MCF 10A (cell line): ENCODE results near the gene LRRFIP1. TPM values are rescaled to one million over a fixed set of nuclear protein-coding genes. Genes with fewer than 3 reads are reported as not detected.

Experiments
- BruUV-seq: library from RNA; stranded (reverse); fragments of 400-500 nt; replicated peaks from 2 replicates; lab custom pipeline; 2021; lab: Mats Ljungman, UMichigan
- CTCF ChIA-PET: fragments of 300-600 bp; sonication (Branson Sonifier 250); formaldehyde crosslinking; extraction: SDS; loops from one replicate; lab custom pipeline; 2021; ENCODE audit warnings: antibody characterized with exemption, inconsistent platforms; lab: Yijun Ruan, JAX
- POLR2A ChIA-PET: fragments of 300-600, 350-650 bp; sonication (Branson Sonifier 250); formaldehyde crosslinking; extraction: SDS; loops from one replicate; lab custom pipeline; 2020; ENCODE audit warnings: antibody characterized with exemption, inconsistent platforms; lab: Yijun Ruan, JAX
- DNase-seq: peaks from one replicate; pipeline ENCODE4 v3.0.0-alpha.2; 2018; ENCODE audit not compliant: unreplicated experiment
- H3K27ac Mint-ChIP-seq: one replicate; pipeline ENCODE4 v1.8.0; 2022; ENCODE audit warnings: mild to moderate bottlenecking, low read depth, mixed read lengths; ENCODE audit not compliant: unreplicated experiment
- H3K27me3 Mint-ChIP-seq: one replicate; pipeline ENCODE4 v1.8.0; 2022; ENCODE audit warnings: mixed read lengths; ENCODE audit not compliant: insufficient read depth, unreplicated experiment
- H3K36me3 Mint-ChIP-seq: one replicate; pipeline ENCODE4 v1.8.0; 2022; ENCODE audit warnings: mild to moderate bottlenecking, moderate library complexity, mixed read lengths; ENCODE audit not compliant: insufficient read depth, unreplicated experiment
- H3K4me1 Mint-ChIP-seq: one replicate; pipeline ENCODE4 v1.8.0; 2022; ENCODE audit warnings: mixed read lengths; ENCODE audit not compliant: insufficient read depth, unreplicated experiment
- H3K4me3 Mint-ChIP-seq: one replicate; pipeline ENCODE4 v1.8.0; 2022; ENCODE audit warnings: mild to moderate bottlenecking, moderate library complexity, mixed read lengths; ENCODE audit not compliant: unreplicated experiment
- H3K9me3 Mint-ChIP-seq: one replicate; pipeline ENCODE4 v1.8.0; 2022; ENCODE audit warnings: mixed read lengths; ENCODE audit not compliant: unreplicated experiment
- intact Hi-C: fragments of 100-400 bp; cut with micrococcal nuclease; formaldehyde crosslinking; loops from 2 replicates; pipeline ENCODE4 v1.14.1; 2022
- total RNA-seq: library from RNA; stranded (reverse); gene quantifications from 2 replicates; pipeline ENCODE4 v1.2.3, GENCODE V29; 2022
- TF ChIP-seq, protein P1 (sequence below): fragments of 200-600 bp; IDR thresholded peaks from one replicate; pipeline ENCODE4 v1.8.0; 2022; ENCODE audit warnings: antibody characterized with exemption, mild to moderate bottlenecking; ENCODE audit not compliant: unreplicated experiment

LRRFIP1 gene
- total RNA-seq, 1 experiment from 2014 or later: 197 TPM

DNA sequence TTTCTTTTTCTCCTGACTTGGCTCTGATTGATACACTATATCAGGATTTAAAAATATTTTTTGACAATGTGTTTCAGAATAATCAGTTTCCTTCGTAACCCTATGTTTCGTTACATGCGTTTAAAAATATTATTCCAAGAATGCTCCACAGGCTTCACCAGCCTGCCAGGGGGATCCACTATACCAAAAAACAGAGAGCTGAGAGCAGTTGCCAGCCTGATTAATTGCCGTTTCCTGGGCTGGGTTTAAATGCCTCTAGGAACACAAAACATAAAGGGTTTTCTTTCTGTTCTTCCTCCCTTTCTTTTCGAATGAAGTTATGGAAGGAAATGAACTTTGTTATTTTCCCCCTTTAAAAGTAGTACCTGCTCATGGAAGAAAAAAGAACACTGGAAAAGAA, 47.9 kb downstream of the LRRFIP1 start:
- peak overlapping the region; percentile 96 for H3K27ac Mint-ChIP-seq
- ChIA-PET CTCF (interaction anchor here (0.6 to 8.5 kb wide), 4 partner anchors 14 to 99 kb away, joined by 3 to 206 read pairs (median 4); no protein-coding TSS in a partner anchor), POLR2A (interaction anchor here (0.8 to 8.6 kb wide), 5 partner anchors 10 to 70 kb away, joined by 3 to 150 read pairs (median 8); no protein-coding TSS in a partner anchor)
- intact Hi-C loops: no loop called here
- no peaks in the 10 kb centered on the region for H3K9me3 Mint-ChIP-seq
- TF ChIP-seq, protein P1, sequence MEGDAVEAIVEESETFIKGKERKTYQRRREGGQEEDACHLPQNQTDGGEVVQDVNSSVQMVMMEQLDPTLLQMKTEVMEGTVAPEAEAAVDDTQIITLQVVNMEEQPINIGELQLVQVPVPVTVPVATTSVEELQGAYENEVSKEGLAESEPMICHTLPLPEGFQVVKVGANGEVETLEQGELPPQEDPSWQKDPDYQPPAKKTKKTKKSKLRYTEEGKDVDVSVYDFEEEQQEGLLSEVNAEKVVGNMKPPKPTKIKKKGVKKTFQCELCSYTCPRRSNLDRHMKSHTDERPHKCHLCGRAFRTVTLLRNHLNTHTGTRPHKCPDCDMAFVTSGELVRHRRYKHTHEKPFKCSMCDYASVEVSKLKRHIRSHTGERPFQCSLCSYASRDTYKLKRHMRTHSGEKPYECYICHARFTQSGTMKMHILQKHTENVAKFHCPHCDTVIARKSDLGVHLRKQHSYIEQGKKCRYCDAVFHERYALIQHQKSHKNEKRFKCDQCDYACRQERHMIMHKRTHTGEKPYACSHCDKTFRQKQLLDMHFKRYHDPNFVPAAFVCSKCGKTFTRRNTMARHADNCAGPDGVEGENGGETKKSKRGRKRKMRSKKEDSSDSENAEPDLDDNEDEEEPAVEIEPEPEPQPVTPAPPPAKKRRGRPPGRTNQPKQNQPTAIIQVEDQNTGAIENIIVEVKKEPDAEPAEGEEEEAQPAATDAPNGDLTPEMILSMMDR: no peak
- H3K4me1 Mint-ChIP-seq: peaks cover 14% of the 10 kb centered on the region
- no peaks in the 10 kb centered on the region for H3K27me3 Mint-ChIP-seq
- TSS peak; percentile 52 for BruUV-seq
- H3K4me3 Mint-ChIP-seq: peak overlapping the region; percentile 58
- H3K36me3 Mint-ChIP-seq: no peaks in the 10 kb centered on the region
- no peak for DNase-seq

DNA sequence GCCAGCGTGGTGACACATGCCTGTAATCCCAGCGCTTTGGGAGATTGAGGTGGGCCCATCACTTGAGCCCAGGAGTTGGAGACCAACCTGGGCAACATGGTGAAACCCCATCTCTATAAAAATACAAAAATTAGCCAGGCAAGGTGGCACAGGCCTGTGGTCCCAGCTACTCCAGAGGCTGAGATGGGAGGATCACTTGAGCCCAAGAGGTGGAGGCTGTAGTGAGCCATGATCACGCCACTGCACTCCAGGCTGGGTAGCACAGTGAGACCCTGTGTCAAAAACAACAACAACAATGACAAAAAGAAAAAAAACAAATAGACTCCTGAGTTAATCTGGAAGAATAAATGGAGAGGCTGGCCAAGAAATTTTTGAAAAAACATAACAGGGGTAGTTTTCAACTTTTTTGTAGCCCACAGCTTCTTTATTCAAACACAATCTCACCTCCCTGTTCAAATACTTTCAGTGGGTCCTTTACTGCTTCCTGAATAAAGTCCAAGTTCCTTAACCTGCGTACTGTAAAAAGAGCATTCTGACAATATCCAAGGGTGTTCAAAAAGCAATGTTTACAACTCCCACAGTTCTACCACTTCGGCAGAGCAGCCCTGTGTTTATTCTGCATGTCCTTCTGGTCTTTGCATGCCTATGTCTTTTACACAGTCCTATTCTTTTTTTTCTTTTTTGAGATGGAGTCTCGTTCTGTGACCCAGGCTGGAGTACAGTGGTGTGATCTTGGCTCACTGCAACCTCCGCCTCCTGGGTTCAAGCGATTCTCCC, 53.5 kb downstream of the LRRFIP1 start:
- H3K4me3 Mint-ChIP-seq: no peak overlapping the region
- ChIA-PET CTCF (interaction anchor here (0.7 to 2.1 kb wide), 3 partner anchors 8 to 194 kb away, joined by 3 to 13 read pairs (median 3); partner anchors contain the start of gene MLPH), POLR2A (interaction anchor here (0.6 kb wide), 2 partner anchors 45 to 77 kb away, joined by 3 read pairs; no protein-coding TSS in a partner anchor)
- peaks cover 6% of the 10 kb centered on the region for H3K4me1 Mint-ChIP-seq
- intact Hi-C loops: no loop called here
- no peaks in the 10 kb centered on the region for H3K36me3 Mint-ChIP-seq
- no TSS peak for BruUV-seq
- no peaks in the 10 kb centered on the region for H3K27me3 Mint-ChIP-seq
- peak overlapping the region; percentile 69 for H3K27ac Mint-ChIP-seq
- H3K9me3 Mint-ChIP-seq: no peaks in the 10 kb centered on the region
- TF ChIP-seq, protein P1: no peak
- DNase-seq: no peak

DNA sequence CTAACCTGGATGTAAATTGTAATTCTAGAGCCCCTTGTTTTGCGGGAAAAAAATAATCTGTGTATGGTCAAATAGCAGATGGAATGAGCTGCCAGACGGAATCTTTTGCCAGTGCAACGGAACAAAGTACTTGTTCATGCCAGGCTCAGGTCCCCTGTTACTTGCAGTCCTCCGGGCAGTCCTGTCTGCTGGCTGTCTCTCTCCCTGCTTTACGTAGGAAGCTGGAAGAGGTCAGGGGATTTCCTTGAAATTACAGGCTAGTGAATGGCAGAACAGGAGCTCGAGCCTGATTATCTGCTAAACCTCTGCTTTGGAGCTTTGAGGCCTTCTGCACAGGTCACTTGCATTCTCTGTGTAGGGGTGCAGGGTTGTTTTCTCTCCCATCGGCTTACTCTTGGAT, 54.8 kb downstream of the LRRFIP1 start:
- DNase-seq: no peak
- no peak overlapping the region for H3K27ac Mint-ChIP-seq
- no peak overlapping the region for H3K4me3 Mint-ChIP-seq
- H3K27me3 Mint-ChIP-seq: no peaks in the 10 kb centered on the region
- TF ChIP-seq, protein P1: no peak
- intact Hi-C loops: no loop called here
- CTCF ChIA-PET: interaction anchor here (2.1 kb wide), 1 partner anchor 9 kb away, joined by 13 read pairs; no protein-coding TSS in a partner anchor
- no peaks in the 10 kb centered on the region for H3K9me3 Mint-ChIP-seq
- POLR2A ChIA-PET: interaction anchor here (1.3 kb wide), 1 partner anchor 8 kb away, joined by 5 read pairs; no protein-coding TSS in a partner anchor
- peaks cover 11% of the 10 kb centered on the region for H3K4me1 Mint-ChIP-seq
- H3K36me3 Mint-ChIP-seq: no peaks in the 10 kb centered on the region
- BruUV-seq: no TSS peak
